Nucleus accumbens (tissue), 56 donors: Measurements from ENCODE around the gene SH3BGRL2.

ENCODE experiments used
- DNase-seq, 56 donors: peaks; one replicate each; lab custom pipeline; 2025; lab: John Stamatoyannopoulos, UW

Gene SH3BGRL2

DNA sequence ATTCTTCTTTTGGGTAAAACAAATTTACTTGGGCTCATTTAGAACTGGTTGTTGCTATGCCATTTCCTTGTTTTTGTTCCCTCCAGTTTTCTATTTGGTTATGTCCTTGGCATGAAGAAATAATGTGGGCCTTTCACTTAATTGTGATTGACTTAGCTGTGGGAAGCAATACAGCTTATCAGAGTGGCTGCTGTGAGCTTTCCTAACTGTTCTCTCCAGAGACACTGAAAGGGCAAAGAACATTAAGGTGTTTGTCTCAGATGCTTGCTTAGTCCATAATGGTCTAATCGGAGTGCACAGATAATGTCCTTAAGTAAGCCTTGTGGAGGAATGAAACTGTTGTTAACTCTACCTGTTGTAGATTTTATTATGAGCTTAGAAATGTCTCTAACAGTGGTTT, 56.6 kb downstream of the SH3BGRL2 start:
- DNase-seq = no peak

GRCh38 chr6:79694156-79694555, 63.0 kb downstream of the SH3BGRL2 start:
- DNase-seq = no peak

- peak in 2 of 56 donors; percentile 8 to 27 for DNase-seq
Observed at GRCh38 chr6:79694623-79695343, 63.7 kb downstream of the SH3BGRL2 start.

DNA sequence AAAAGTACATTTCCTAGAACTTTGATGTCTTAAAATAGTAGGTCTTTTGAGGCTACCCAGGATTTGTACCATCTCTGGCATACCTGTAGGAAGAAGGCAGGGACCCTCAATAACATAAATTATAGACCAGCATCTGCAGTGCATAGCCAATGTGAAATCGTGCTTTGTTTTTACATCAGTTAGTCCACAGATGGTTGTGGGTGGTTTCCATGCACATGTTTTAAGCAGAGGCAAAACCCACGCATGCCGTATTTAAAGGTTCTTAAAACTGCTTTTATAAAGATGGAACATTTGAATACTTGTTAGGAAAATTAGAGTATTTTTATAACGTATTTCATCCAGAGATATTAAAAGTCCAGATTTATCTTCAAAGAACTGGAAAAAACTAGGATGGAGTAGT, 66.3 kb downstream of the SH3BGRL2 start:
- peak in 9 of 56 donors; percentile 2 to 48 (median 23) for DNase-seq

GRCh38 chr6:79699606-79700005, 68.5 kb downstream of the SH3BGRL2 start:
- no peak for DNase-seq

- peak in 4 of 56 donors; percentile 11 to 22 (median 17) for DNase-seq
Observed at GRCh38 chr6:79702691-79703090, 71.6 kb downstream of the SH3BGRL2 start.

DNA sequence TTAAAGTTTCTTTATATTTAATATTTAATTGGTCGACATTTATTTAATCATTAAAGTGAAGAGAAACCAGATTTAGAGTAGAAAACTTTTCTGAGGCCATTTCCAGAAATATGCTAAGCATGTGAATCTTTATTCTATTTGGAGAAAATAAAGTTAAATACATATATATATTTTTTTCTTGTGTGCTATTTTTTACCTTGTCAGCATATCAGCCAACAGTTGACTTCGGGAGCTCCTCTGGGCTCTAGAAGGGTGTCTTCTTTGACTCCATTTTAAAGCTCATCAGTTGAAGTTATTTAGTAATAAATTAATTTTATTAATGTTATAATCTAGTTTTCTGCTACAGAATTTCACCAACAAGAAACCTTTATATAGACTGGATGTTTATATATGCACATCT, 73.1 kb downstream of the SH3BGRL2 start:
- no peak for DNase-seq

DNA sequence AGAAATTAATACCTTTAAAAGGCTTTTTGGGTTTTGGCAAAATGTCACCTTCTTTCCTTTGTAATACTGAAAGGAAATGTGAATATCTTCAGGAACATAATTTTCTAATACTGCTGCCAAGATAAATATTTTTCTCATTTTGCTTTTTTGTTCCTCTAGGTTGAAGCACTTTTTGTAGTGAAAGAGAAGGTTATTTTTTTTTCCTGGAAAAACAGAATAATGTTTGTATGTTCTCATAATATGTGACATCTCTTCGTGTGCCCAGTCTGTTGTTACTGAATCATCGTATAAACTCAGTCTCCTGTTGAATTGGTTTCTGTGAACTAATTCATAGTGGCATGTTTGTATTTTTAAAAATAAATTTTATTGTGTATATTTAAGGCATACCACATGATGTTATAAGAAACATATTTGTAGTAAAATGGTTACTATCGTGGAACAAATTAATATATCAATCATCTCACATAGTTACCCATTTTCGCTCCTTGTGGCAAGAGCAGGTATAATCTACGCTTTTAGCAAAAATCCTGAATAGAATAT, 74.4 kb downstream of the SH3BGRL2 start:
- no peak for DNase-seq

DNA sequence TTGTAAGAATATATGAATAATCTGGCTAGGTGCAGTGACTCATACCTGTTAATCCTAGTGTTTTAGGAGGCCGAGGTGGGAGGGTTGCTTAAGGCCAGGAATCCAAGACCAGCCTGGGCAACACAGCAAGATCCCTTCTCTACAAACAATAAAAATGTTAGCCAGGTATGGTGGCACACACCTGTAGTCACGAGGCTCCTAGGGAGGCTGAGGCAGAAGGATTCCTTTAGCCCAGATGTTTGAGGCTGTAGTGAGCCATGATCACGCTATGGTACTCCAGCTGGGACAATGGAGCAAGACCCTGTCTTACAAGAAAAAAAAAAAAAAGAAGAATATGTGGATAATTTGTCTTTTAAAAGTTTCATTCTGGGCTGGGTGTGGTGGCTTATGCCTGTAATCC, 75.4 kb downstream of the SH3BGRL2 start:
- no peak for DNase-seq

GRCh38 chr6:79707621-79708020, 76.5 kb downstream of the SH3BGRL2 start:
- no peak for DNase-seq

GRCh38 chr6:79708095-79708791, 77.1 kb downstream of the SH3BGRL2 start:
- DNase-seq = no peak

DNA sequence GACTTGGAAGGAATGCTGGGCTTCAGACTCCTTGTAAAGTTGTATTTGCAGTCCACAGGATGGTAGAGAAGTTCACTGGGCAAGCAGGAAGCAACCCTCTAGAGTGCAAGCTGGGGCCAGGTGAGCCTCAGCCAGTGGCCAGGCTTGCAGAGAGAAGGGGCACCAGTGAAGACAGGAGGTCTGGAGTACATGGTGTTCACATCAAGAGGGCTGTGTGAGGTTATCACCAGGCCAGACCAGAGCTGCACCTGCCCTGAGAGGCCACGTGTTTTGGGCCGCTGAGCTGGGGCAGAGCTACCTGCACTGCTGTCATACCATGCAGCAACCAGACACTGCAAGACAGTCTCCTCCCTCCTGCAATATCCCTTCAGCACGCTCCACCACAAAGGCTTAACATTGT, 79.0 kb downstream of the SH3BGRL2 start:
- no peak for DNase-seq

GRCh38 chr6:79711167-79711566, 80.0 kb downstream of the SH3BGRL2 start:
- DNase-seq = no peak

- DNase-seq = peak in 1 of 56 donors; percentile 36
Observed at GRCh38 chr6:79712144-79712543, 81.0 kb downstream of the SH3BGRL2 start.

- DNase-seq = no peak
Observed at GRCh38 chr6:79712616-79713135, 81.5 kb downstream of the SH3BGRL2 start.

DNA sequence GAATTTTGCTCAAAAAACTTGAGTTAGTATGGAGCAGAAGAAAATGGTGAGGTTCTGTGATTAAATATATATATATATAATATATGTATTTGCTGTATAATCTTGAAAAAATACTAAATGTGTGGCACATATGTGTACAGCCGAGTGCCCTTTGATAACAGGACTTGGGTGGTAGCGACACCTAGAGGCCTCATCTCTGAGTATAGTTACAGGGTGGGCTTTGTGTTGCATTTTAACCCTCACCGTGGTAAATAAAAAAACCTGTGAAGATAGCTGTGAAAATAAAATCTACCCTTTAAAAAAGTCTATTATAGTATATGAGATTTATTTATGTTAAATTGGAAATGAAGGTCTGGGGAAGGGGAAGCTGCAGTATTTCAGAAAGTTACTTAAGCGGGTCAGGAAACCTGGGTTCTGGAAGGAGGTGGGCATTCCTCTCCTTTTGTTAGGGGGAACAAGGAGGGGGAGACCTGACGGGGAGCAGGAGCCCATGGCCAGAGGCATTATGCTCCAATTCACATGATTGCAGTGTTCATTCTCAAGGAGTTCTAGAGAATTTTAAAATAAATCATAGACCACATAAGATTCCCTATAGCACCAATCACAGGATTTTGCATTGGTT, 82.7 kb downstream of the SH3BGRL2 start:
- peak in 10 of 56 donors; percentile 6 to 62 (median 16) for DNase-seq

DNA sequence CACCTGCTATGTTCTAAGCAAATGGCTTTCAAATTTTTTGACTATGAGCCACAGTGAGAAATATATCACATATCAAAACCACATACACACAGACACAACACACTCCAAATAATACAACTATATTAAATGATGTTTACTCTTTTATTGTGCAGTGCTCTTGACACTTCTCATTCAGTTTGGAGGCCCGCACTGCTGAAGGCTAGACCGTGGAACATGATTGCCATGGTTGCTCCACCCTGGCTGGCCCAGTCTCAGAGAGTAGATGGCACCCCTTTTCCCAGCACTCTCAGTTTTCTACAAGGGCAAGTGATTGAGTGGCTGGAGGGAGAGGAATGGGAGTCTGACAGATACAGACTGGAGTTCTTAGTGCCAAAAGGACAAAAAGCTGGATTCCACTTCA, 86.9 kb downstream of the SH3BGRL2 start:
- DNase-seq = no peak

DNA sequence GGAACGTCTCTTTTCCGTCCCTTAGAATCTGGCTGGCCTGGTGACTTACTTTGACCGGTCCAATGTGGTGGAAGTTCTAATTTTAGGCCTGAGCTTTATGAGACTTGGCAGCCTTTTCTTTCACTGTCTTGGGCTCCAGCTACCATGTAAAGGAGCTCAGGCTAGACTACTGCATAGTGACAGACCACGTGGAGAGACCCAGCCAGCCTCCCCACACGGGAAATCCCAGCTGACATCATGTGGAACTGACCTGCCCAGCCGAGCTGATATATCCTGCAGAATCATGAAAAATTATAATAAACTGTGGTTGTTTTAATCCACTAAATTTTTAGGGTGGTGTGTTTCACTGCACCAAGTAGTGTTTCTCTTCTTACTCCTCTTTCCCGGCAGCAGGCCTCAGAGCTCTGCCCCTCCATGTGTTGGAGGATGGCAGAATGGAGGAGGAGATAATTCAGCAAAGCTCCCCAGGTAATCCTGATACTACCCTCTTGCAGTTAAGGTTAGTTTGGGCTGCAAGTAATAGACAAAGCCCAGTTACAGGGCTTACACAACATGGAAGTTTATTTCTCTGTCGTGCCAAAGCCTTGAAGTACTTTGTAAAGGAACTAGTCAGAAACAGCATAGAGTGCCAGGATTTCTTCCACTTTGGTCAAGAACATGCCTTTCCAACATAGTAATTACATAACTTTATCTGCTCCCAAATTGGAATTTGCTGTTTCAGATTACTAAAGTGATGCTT, 87.5 kb downstream of the SH3BGRL2 start:
- no peak for DNase-seq

GRCh38 chr6:79719248-79719960, 88.3 kb downstream of the SH3BGRL2 start:
- DNase-seq = no peak

GRCh38 chr6:79724816-79725215, 93.7 kb downstream of the SH3BGRL2 start:
- no peak for DNase-seq
